ENCODE data around the gene CHRND. TPM values are rescaled to one million over a fixed set of nuclear protein-coding genes. Genes with fewer than 3 reads are reported as not detected.

Gene CHRND
- total and polyA plus RNA-seq, 2 experiments from 2014 or later = not detected

- Histone ChIP-seq H3K27ac (no peak overlapping the region), H3K4me1 (ENCODE audit: insufficient read depth) (no peaks in the 10 kb centered on the region), H3K9me3 (ENCODE audit: low read depth) (no peaks in the 10 kb centered on the region), H3K4me2 (no peak overlapping the region), H3K36me3 (replicated peaks; ENCODE audit: insufficient read depth, low read depth) (no peaks in the 10 kb centered on the region), H3K4me3 (no peak overlapping the region), H3K27me3 (peaks cover 34% of the 10 kb centered on the region), H3K9me2 (replicated peaks; ENCODE audit: insufficient read depth) (no peaks in the 10 kb centered on the region), H2AFZ (no peak overlapping the region), H4K20me1 (ENCODE audit: insufficient read depth, poor library complexity, severe bottlenecking) (no peaks in the 10 kb centered on the region), H3K79me2 (no peaks in the 10 kb centered on the region)
- DNase-seq (ENCODE audit: low spot score) = no peak
- WGBS (ENCODE audit: low lambda C conversion rate, missing lambda C conversion rate) = 92% methylated on average over 29 of the region's 29 CpGs
- TF ChIP-seq CTCF (IDR thresholded peaks at IDR 0.05; ENCODE audit: poor library complexity) = no peak
- no peak for TF ChIP-seq EZH2phosphoT487 (IDR thresholded peaks at IDR 0.05; ENCODE audit: low read depth, severe bottlenecking, unreplicated experiment)
- TF ChIP-seq EZH2 (IDR thresholded peaks at IDR 0.05; ENCODE audit: borderline replicate concordance) = no peak
These were observed 44.4 kb upstream of the CHRND start for GRCh38 chr2:232481322-232482140.

DNA sequence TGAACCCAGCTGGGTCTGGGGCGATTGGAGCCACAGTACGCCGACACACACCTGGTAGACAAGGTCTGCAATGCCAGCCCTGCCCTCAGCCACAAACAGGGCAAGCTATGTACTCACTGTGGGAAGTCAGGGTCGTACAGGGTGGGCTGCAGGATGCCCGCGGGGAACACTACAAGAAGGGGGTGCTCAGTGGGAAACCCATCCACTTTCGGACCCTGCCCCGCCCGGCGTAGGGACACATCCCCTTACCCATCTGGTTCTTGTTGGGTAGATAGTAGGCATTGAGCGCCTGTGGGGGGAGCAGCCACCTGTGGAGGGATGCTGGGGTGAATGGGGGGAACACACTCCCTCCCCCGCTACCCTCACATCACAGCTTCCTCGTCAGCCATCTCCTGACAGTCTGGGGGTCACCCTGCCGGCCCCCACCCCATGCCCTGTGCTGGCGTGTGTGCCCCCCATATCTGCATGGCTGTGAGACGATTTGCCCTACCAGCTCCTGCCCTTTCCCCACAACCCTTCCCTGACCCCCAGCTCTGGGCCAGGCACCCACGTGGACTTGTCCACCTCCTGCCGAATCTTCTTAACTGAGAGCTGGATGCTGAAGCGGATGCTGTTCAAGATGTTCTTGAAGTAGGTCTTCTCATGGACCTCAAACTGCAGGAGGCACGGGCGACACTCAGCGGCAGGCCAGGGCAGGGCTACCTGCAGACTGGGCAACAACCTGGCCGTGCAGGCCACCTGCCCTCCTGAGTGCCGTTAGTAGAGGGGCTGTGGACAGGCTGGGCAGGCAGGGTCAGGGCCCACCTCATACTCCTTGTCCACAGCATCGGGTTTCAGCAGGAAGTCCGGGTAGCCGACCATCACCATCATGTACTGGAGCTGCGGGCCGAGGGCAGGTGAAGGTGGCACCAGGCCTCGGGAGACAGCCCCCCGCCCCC, 43.4 kb upstream of the CHRND start:
- DNase-seq (ENCODE audit: low spot score) = no peak
- Histone ChIP-seq H3K4me3 (no peak overlapping the region), H2AFZ (no peak overlapping the region), H3K4me2 (no peak overlapping the region), H3K27ac (no peak overlapping the region), H3K9me3 (ENCODE audit: low read depth) (no peaks in the 10 kb centered on the region), H3K36me3 (replicated peaks; ENCODE audit: insufficient read depth, low read depth) (no peaks in the 10 kb centered on the region), H3K79me2 (no peaks in the 10 kb centered on the region), H4K20me1 (ENCODE audit: insufficient read depth, poor library complexity, severe bottlenecking) (no peaks in the 10 kb centered on the region), H3K4me1 (ENCODE audit: insufficient read depth) (peaks cover 6% of the 10 kb centered on the region), H3K27me3 (peaks cover 43% of the 10 kb centered on the region), H3K9me2 (replicated peaks; ENCODE audit: insufficient read depth) (no peaks in the 10 kb centered on the region)
- no peak for TF ChIP-seq EZH2 (IDR thresholded peaks at IDR 0.05; ENCODE audit: borderline replicate concordance)
- no peak for TF ChIP-seq CTCF (IDR thresholded peaks at IDR 0.05; ENCODE audit: poor library complexity)
- TF ChIP-seq EZH2phosphoT487 (IDR thresholded peaks at IDR 0.05; ENCODE audit: low read depth, severe bottlenecking, unreplicated experiment) = no peak
- WGBS (ENCODE audit: low lambda C conversion rate, missing lambda C conversion rate) = 94% methylated on average over 21 of the region's 31 CpGs

DNA sequence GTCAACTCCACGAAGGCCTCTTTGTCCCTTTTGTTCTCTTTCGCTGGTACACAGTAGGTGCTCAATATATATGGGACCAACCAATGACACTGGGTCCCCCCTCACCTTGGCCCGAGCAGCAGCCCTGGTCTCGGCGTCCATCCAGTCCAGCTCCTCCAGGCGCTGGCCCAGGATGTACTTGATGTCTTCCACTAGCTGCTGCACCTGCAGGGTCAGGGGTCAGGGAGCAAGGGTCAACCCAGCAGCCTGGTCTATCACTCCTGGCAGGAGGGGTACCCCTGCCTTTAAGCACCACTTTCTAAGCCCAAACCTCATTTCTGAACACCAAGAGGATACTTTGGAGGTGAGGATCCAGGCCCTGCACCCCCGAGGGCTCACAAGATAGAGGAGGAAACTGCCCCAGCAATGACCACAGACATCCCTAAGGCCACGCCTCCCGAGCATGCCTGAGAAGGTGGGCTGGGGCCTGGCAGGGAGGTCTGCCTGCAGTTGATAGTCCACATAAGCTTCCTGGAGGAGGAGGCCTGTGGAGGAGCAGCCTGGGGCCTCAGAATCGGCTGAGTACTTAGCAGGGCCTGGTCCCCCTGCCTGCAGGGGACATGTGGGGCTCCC, 42.5 kb upstream of the CHRND start:
- Histone ChIP-seq H3K4me3 (no peak overlapping the region), H2AFZ (no peak overlapping the region), H3K27me3 (peaks cover 50% of the 10 kb centered on the region), H4K20me1 (ENCODE audit: insufficient read depth, poor library complexity, severe bottlenecking) (no peaks in the 10 kb centered on the region), H3K9me3 (ENCODE audit: low read depth) (no peaks in the 10 kb centered on the region), H3K4me2 (no peak overlapping the region), H3K9me2 (replicated peaks; ENCODE audit: insufficient read depth) (no peaks in the 10 kb centered on the region), H3K79me2 (no peaks in the 10 kb centered on the region), H3K36me3 (replicated peaks; ENCODE audit: insufficient read depth, low read depth) (no peaks in the 10 kb centered on the region), H3K4me1 (ENCODE audit: insufficient read depth) (peaks cover 6% of the 10 kb centered on the region), H3K27ac (no peak overlapping the region)
- TF ChIP-seq EZH2 (IDR thresholded peaks at IDR 0.05; ENCODE audit: borderline replicate concordance) = no peak
- no peak for TF ChIP-seq CTCF (IDR thresholded peaks at IDR 0.05; ENCODE audit: poor library complexity)
- no peak for TF ChIP-seq EZH2phosphoT487 (IDR thresholded peaks at IDR 0.05; ENCODE audit: low read depth, severe bottlenecking, unreplicated experiment)
- WGBS (ENCODE audit: low lambda C conversion rate, missing lambda C conversion rate) = 93% methylated on average over 10 of the region's 10 CpGs
- no peak for DNase-seq (ENCODE audit: low spot score)
